HepG2 (cell line): ENCODE data around the gene ITGA6. TPM values are rescaled to one million over a fixed set of nuclear protein-coding genes. Genes with fewer than 3 reads are reported as not detected.

Experiments
- CEBPB ChIP-seq: IDR thresholded peaks from 2 replicates; pipeline ENCODE4 v1.6.1; 2011; ENCODE audit warnings: low read depth, low read length, improper control_type of control experiment, borderline replicate concordance
- DNMT1 ChIP-seq: sonication (generic); formaldehyde crosslinking; IDR thresholded peaks from 2 replicates; pipeline ENCODE4 v1.5.1; 2020; ENCODE audit warnings: mild to moderate bottlenecking, missing genetic modification reagents
- FOXA3 ChIP-seq: IDR thresholded peaks from 2 replicates; pipeline ENCODE4 v1.6.1; 2016; ENCODE audit warnings: missing genetic modification reagents, missing compliant biosample characterization
- HIVEP1 ChIP-seq: sonication (generic); formaldehyde crosslinking; IDR thresholded peaks from 2 replicates; pipeline ENCODE4 v1.4.0; 2020; ENCODE audit warnings: mild to moderate bottlenecking, missing genetic modification reagents
- HMG20A ChIP-seq: IDR thresholded peaks from 2 replicates; pipeline ENCODE4 v1.6.1; 2016; ENCODE audit warnings: borderline replicate concordance
- ISL2 ChIP-seq: sonication (generic); formaldehyde crosslinking; IDR thresholded peaks from 2 replicates; pipeline ENCODE4 v1.5.0; 2020; ENCODE audit warnings: missing genetic modification reagents
- KLF12 ChIP-seq: sonication (generic); formaldehyde crosslinking; IDR thresholded peaks from 2 replicates; pipeline ENCODE4 v1.4.0; 2020; ENCODE audit warnings: missing genetic modification reagents, borderline replicate concordance
- MAZ ChIP-seq, 2 experiments: sonication (generic) in 1 of 2; formaldehyde crosslinking in 1 of 2; IDR thresholded peaks; 2 replicates each; pipeline versions ENCODE4 v1.5.0 to v1.6.1; 2012 to 2020; ENCODE audit warnings: low read depth in 2 of 2, mild to moderate bottlenecking in 2 of 2, borderline replicate concordance in 1 of 2, improper control_type of control experiment in 1 of 2, low read length in 1 of 2, missing genetic modification reagents in 1 of 2, moderate library complexity in 1 of 2
- NR1H2 ChIP-seq: sonication (generic); formaldehyde crosslinking; IDR thresholded peaks from 2 replicates; pipeline ENCODE4 v1.8.1; 2022; ENCODE audit warnings: low read depth, missing genetic modification reagents, borderline replicate concordance
- RAD21 ChIP-seq: fragments of 450-650 bp; formaldehyde crosslinking; IDR thresholded peaks from 2 replicates; pipeline ENCODE4 v1.5.0; 2020; ENCODE audit warnings: mild to moderate bottlenecking
- REPIN1 ChIP-seq: sonication (generic); formaldehyde crosslinking; IDR thresholded peaks from 2 replicates; pipeline ENCODE4 v1.8.0; 2022; ENCODE audit warnings: missing genetic modification reagents, low read depth, mild to moderate bottlenecking, borderline replicate concordance
- YEATS4 ChIP-seq: sonication (generic); formaldehyde crosslinking; IDR thresholded peaks from 2 replicates; pipeline ENCODE4 v1.4.0; 2020; ENCODE audit warnings: missing genetic modification reagents, borderline replicate concordance
- ZFP1 ChIP-seq: IDR thresholded peaks from 2 replicates; pipeline ENCODE4 v1.6.1; 2016
- ZFP36 ChIP-seq: fragments of 150-350 bp; IDR thresholded peaks from 2 replicates; pipeline ENCODE4 v1.6.1; 2018; ENCODE audit warnings: borderline replicate concordance, low read length, low read depth; ENCODE audit not compliant: partially characterized antibody
- ZMAT3 ChIP-seq: sonication (generic); formaldehyde crosslinking; conservative IDR thresholded peaks from 2 replicates; pipeline ENCODE4 v1.7.0; 2021; ENCODE audit warnings: missing genetic modification reagents
- ZNF138 ChIP-seq: sonication (generic); formaldehyde crosslinking; IDR thresholded peaks from 2 replicates; pipeline ENCODE4 v1.5.0; 2020; ENCODE audit warnings: mild to moderate bottlenecking, low read depth, missing genetic modification reagents
- ZNF225 ChIP-seq: sonication (generic); formaldehyde crosslinking; IDR thresholded peaks from 2 replicates; pipeline ENCODE4 v1.4.0; 2020; ENCODE audit warnings: mild to moderate bottlenecking, missing genetic modification reagents
- ZNF446 ChIP-seq: sonication (generic); formaldehyde crosslinking; IDR thresholded peaks from 2 replicates; pipeline ENCODE4 v1.5.0; 2020; ENCODE audit warnings: mild to moderate bottlenecking, missing genetic modification reagents
- ZNF496 ChIP-seq: sonication (generic); formaldehyde crosslinking; IDR thresholded peaks from 2 replicates; pipeline ENCODE4 v1.8.1; 2023; ENCODE audit warnings: mild to moderate bottlenecking, moderate library complexity, missing genetic modification reagents; ENCODE audit not compliant: insufficient replicate concordance
- ZNF572 ChIP-seq: sonication (generic); formaldehyde crosslinking; IDR thresholded peaks from 2 replicates; pipeline ENCODE4 v1.5.1; 2020; ENCODE audit warnings: mild to moderate bottlenecking, missing genetic modification reagents
- ZNF768 ChIP-seq: sonication (generic); formaldehyde crosslinking; IDR thresholded peaks from 2 replicates; pipeline ENCODE4 v1.4.0; 2020; ENCODE audit warnings: missing genetic modification reagents
- ZNF780A ChIP-seq: sonication (generic); formaldehyde crosslinking; IDR thresholded peaks from 2 replicates; pipeline ENCODE4 v1.8.0; 2022; ENCODE audit warnings: mild to moderate bottlenecking, missing genetic modification reagents, moderate library complexity
- polyA plus RNA-seq, 8 experiments: library from polyadenylated mRNA; depleted of rRNA in 3 of 8; stranded (reverse) in 7 of 8; unstranded in 1 of 8; fragments of >200 nt; fragmentation: Illumina TruSeq in 4 of 8; extraction: Trizol in 4 of 8; gene quantifications; 2 replicates each; pipeline versions ENCODE4 v1.2.1 to v1.2.3, GENCODE V29; 2011 to 2016; ENCODE audit warnings: low read depth in 4 of 8, missing spikeins in 1 of 8, mixed read lengths in 1 of 8; ENCODE audit not compliant: insufficient read depth in 1 of 8
- total RNA-seq, 5 experiments: library from RNA; depleted of rRNA; stranded (reverse); fragments of >200 nt; fragmentation: Illumina TruSeq; extraction: Trizol; gene quantifications; 2 replicates each; pipeline ENCODE4 v1.2.3, GENCODE V29; 2016; ENCODE audit warnings: low read depth in 1 of 5
- TF ChIP-seq, protein P1 (sequence below): sonication (generic); formaldehyde crosslinking; IDR thresholded peaks from 2 replicates; pipeline ENCODE4 v1.5.1; 2020; ENCODE audit warnings: mild to moderate bottlenecking, missing genetic modification reagents, moderate library complexity
- TF ChIP-seq, protein P2 (sequence below): sonication (generic); formaldehyde crosslinking; IDR thresholded peaks from 2 replicates; pipeline ENCODE4 v1.5.1; 2020; ENCODE audit warnings: missing genetic modification reagents, mild to moderate bottlenecking, borderline replicate concordance

Gene ITGA6
- total and polyA plus RNA-seq, 2 of the 13 experiments (the other 11 are each of a cell fraction or from before 2014, with no cell fraction given): 24.0 to 92.5 TPM

DNA sequence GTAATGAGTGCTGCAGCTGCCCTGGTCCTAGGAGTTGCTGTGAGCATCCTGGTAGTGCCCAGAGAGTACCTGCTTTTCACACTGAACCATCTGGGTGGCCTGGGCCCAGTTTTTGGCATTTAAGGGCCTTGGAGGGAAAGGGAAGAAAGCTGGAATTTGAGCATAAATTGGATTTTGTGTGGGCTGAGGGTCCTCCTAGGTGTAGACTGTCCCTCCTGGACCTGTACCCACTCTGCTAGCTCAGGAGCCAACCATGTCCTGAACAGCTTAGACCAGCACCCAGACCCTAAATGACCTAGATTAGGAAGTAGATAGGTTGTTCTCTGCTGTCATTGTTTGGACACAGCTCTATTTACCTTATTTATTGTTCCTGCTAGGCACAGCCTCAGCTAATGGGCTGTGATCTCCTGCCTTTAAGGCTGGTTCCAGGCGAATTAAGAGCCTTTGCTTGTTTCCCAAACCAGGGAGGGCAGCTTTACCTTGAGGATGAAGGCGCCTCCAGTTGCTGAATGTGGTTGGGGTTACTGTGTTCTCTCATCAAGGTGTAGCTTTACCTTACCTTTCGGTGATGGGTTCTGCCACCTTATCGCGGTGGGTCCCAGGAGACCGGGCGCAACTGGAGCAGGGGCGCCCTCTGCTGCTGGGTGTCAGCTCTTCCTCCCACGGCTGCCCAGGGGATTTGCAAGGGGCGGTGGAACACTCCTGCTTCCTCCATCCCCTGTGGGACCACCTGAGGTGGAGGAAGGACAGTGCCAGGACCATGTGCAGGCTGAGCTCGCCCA, 34.4 kb downstream of the ITGA6 start (continued):
- TF ChIP-seq ZNF225 (CRISPR knock-in tag): no peak; the same call in 1 of the 2 replicates
- peak; percentile 47; the same call in 1 of the 2 replicates for TF ChIP-seq ZMAT3
- no peak for TF ChIP-seq ZNF496 (CRISPR knock-in tag)
- no peak for TF ChIP-seq ZNF572 (CRISPR knock-in tag)
- TF ChIP-seq FOXA3 (CRISPR knock-in tag): 0 out of 2 replicates have a peak, but pooled peaks have one; percentile 15
- TF ChIP-seq HMG20A (CRISPR knock-in tag): no peak
- TF ChIP-seq ISL2 (CRISPR knock-in tag): no peak
- TF ChIP-seq CEBPB: no peak
- peak; percentile 98 for TF ChIP-seq RAD21 (CRISPR knock-in tag)
- TF ChIP-seq HIVEP1 (CRISPR knock-in tag): no peak
- 0 out of 2 replicates have a peak, but pooled peaks have one; percentile 25 for TF ChIP-seq ZNF780A (CRISPR knock-in tag)
- TF ChIP-seq NR1H2 (CRISPR knock-in tag): no peak
- TF ChIP-seq REPIN1: peak; percentile 44; the same call in 1 of the 2 replicates
- no peak for TF ChIP-seq YEATS4 (CRISPR knock-in tag)
- TF ChIP-seq MAZ (IDR thresholded peaks at IDR 0.05; ENCODE audit: borderline replicate concordance, low read depth, low read length): no peak
- peak; percentile 60; the same call in 1 of the 2 replicates for TF ChIP-seq MAZ (CRISPR knock-in tag; IDR thresholded peaks at IDR 0.05; ENCODE audit: low read depth)
- no peak for TF ChIP-seq ZFP1 (CRISPR knock-in tag)
- TF ChIP-seq, protein P1, sequence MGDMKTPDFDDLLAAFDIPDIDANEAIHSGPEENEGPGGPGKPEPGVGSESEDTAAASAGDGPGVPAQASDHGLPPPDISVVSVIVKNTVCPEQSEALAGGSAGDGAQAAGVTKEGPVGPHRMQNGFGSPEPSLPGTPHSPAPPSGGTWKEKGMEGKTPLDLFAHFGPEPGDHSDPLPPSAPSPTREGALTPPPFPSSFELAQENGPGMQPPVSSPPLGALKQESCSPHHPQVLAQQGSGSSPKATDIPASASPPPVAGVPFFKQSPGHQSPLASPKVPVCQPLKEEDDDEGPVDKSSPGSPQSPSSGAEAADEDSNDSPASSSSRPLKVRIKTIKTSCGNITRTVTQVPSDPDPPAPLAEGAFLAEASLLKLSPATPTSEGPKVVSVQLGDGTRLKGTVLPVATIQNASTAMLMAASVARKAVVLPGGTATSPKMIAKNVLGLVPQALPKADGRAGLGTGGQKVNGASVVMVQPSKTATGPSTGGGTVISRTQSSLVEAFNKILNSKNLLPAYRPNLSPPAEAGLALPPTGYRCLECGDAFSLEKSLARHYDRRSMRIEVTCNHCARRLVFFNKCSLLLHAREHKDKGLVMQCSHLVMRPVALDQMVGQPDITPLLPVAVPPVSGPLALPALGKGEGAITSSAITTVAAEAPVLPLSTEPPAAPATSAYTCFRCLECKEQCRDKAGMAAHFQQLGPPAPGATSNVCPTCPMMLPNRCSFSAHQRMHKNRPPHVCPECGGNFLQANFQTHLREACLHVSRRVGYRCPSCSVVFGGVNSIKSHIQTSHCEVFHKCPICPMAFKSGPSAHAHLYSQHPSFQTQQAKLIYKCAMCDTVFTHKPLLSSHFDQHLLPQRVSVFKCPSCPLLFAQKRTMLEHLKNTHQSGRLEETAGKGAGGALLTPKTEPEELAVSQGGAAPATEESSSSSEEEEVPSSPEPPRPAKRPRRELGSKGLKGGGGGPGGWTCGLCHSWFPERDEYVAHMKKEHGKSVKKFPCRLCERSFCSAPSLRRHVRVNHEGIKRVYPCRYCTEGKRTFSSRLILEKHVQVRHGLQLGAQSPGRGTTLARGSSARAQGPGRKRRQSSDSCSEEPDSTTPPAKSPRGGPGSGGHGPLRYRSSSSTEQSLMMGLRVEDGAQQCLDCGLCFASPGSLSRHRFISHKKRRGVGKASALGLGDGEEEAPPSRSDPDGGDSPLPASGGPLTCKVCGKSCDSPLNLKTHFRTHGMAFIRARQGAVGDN (CRISPR knock-in tag): peak; percentile 61
- peak; percentile 35 for TF ChIP-seq ZFP36
- TF ChIP-seq, protein P2, sequence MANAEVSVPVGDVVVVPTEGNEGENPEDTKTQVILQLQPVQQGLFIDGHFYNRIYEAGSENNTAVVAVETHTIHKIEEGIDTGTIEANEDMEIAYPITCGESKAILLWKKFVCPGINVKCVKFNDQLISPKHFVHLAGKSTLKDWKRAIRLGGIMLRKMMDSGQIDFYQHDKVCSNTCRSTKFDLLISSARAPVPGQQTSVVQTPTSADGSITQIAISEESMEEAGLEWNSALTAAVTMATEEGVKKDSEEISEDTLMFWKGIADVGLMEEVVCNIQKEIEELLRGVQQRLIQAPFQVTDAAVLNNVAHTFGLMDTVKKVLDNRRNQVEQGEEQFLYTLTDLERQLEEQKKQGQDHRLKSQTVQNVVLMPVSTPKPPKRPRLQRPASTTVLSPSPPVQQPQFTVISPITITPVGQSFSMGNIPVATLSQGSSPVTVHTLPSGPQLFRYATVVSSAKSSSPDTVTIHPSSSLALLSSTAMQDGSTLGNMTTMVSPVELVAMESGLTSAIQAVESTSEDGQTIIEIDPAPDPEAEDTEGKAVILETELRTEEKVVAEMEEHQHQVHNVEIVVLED (CRISPR knock-in tag): no peak
- no peak for TF ChIP-seq KLF12 (CRISPR knock-in tag)
- peak; percentile 23; the same call in 1 of the 2 replicates for TF ChIP-seq ZNF768
- no peak for TF ChIP-seq ZNF138 (CRISPR knock-in tag)
- no peak for TF ChIP-seq ZNF446 (CRISPR knock-in tag)
- 0 out of 2 replicates have a peak, but pooled peaks have one; percentile 87 for TF ChIP-seq DNMT1
- TF ChIP-seq, all 625 proteins: peak for 105
